Occipital lobe (tissue), 2 donors: ENCODE results near the gene GDF2. TPM values are rescaled to one million over a fixed set of nuclear protein-coding genes. Genes with fewer than 3 reads are reported as not detected.

Experiments used
- DNase-seq: peaks from one replicate; lab custom pipeline; 2025; lab: John Stamatoyannopoulos, UW
- total RNA-seq: library from RNA; depleted of rRNA; stranded (reverse); fragments of >200 nt; gene quantifications from one replicate; pipeline ENCODE4 v1.2.3, GENCODE V29; 2014

GDF2 gene
- not detected for total RNA-seq

- no peak for DNase-seq
Observed at GRCh38 chr10:47322300-47323061, at the start of gene GDF2. GDF2 (plus strand) TSS chr10:47322454; CDS start chr10:47322669, 215 bp downstream.

GRCh38 chr10:47276071-47276470 is 46.2 kb upstream of the GDF2 start:
- no peak for DNase-seq

GRCh38 chr10:47276576-47277351 is 45.5 kb upstream of the GDF2 start:
- DNase-seq, result no peak

- DNase-seq, result no peak
Observed at GRCh38 chr10:47277352-47278151, 44.7 kb upstream of the GDF2 start.

GRCh38 chr10:47278152-47278473 is 44.1 kb upstream of the GDF2 start:
- DNase-seq, result no peak

- no peak for DNase-seq
Observed at GRCh38 chr10:47278720-47279119, 43.5 kb upstream of the GDF2 start.

GRCh38 chr10:47279276-47279675 is 43.0 kb upstream of the GDF2 start:
- no peak for DNase-seq

GRCh38 chr10:47282005-47282656 is 40.1 kb upstream of the GDF2 start:
- no peak for DNase-seq

GRCh38 chr10:47282657-47283018 is 39.6 kb upstream of the GDF2 start:
- no peak for DNase-seq

GRCh38 chr10:47283101-47283630 is 39.1 kb upstream of the GDF2 start:
- DNase-seq, result no peak

GRCh38 chr10:47283848-47284247 is 38.4 kb upstream of the GDF2 start:
- DNase-seq, result no peak

- no peak for DNase-seq
Observed at GRCh38 chr10:47285381-47286115, 36.7 kb upstream of the GDF2 start.

- no peak for DNase-seq
Observed at GRCh38 chr10:47286116-47286505, 36.1 kb upstream of the GDF2 start.

GRCh38 chr10:47286591-47287315 is 35.5 kb upstream of the GDF2 start:
- DNase-seq, result no peak

- DNase-seq, result no peak
Observed at GRCh38 chr10:47287365-47287802, 34.9 kb upstream of the GDF2 start.

GRCh38 chr10:47287805-47288204 is 34.4 kb upstream of the GDF2 start:
- no peak for DNase-seq

- no peak for DNase-seq
Observed at GRCh38 chr10:47288236-47288635, 34.0 kb upstream of the GDF2 start.

GRCh38 chr10:47288916-47289495 is 33.2 kb upstream of the GDF2 start:
- no peak for DNase-seq

- DNase-seq, result no peak
Observed at GRCh38 chr10:47289921-47290320, 32.3 kb upstream of the GDF2 start.

- DNase-seq, result no peak
Observed at GRCh38 chr10:47290338-47290737, 31.9 kb upstream of the GDF2 start.
